Germinal center (tissue), 1 donor: Measurements from ENCODE around the gene WDR41.
"Not testable (repeated sequence)": the region's sequence is repeated elsewhere in the genome, so short reads cannot be mapped to it uniquely, and the experiment has no call there.

Source experiments
- DNase-seq: peaks from one replicate; pipeline ENCODE4 v3.0.0; 2012; ENCODE audit warnings: mixed read lengths, low spot score

Gene WDR41, protein sequence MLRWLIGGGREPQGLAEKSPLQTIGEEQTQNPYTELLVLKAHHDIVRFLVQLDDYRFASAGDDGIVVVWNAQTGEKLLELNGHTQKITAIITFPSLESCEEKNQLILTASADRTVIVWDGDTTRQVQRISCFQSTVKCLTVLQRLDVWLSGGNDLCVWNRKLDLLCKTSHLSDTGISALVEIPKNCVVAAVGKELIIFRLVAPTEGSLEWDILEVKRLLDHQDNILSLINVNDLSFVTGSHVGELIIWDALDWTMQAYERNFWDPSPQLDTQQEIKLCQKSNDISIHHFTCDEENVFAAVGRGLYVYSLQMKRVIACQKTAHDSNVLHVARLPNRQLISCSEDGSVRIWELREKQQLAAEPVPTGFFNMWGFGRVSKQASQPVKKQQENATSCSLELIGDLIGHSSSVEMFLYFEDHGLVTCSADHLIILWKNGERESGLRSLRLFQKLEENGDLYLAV

DNA sequence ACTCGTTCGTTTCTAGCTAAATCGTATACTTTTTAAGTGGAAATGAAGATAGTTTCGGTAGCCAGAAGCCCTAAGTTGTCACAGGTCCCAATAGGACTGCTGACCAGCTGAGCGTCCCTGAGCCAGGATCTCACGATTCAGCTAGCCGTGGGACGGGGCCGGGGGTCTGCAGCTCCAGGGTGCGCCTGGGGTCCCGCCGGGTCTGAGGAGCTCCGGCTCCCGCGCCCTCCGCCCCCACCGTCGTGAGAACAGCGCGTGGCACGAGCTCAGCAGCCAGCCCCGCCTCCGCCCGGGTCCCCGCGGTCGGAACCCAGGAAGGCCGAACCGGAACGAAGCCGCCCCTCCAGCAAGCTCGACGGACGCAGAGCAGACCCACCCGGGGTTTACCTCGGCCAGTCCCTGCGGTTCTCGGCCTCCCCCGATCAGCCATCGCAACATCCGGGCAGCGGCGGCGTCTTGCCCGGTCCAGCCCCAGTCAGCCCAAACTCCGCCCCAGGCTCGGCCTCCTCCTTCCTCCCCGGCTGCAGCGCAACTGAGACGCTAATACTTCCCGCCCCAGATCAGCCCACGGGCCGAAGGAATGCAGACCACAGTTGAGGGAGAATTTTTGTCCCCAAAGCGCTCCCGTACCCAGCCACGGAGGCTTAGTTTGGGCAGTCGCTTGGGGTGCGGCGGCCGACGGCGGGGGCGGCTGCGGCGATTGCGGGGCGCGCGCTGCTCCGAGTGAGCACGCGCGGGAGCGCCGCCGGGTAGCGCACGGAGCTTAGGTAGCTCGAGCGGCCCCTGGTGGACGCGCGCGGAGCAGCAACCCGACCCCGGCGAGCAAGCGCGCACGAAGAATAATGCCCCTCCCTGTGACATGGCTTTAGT is at the start of gene WDR41:
WDR41 (minus strand) TSS at position 534 of the 870 bp plus-strand sequence; CDS start at position 438, 96 bp downstream.
- DNase-seq, result peak; percentile 91

DNA sequence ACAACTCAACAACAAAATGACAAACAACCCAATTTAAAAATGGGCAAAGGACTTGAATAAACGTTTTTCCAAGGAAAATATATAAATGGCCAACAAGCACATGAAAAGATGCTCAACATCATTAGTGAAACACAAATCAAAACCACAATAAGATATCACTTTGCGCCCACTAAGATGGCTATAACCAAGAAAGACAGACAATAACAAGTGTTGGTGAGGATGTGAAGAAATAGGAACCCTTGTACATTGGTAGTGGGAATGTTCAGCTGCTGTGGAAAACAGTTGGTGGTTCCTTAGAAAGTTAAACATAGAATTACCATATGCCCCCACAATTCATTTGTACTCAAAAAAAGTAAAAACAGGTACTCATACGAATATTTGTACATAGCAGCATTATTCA is 39.2 kb upstream of the WDR41 start:
- no peak for DNase-seq

DNA sequence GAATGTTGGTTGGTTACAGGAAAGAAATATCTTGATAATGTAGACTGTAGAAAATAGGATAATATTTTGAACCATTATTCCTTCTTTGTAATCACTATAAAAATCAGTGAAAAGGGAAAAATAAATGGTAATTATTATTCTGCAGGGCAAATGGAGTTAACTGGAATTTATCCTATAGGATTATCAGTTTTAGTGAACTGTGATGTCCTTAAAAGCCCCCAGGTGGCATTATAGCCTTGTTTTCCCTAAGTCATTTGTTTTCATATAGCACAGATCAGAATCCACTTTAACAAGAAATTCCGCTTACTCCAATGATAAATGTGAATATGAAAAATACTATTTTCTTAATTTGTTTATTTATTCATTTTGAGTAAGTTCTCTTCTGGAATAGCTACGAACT is 26.2 kb upstream of the WDR41 start:
- DNase-seq, result no peak

DNA sequence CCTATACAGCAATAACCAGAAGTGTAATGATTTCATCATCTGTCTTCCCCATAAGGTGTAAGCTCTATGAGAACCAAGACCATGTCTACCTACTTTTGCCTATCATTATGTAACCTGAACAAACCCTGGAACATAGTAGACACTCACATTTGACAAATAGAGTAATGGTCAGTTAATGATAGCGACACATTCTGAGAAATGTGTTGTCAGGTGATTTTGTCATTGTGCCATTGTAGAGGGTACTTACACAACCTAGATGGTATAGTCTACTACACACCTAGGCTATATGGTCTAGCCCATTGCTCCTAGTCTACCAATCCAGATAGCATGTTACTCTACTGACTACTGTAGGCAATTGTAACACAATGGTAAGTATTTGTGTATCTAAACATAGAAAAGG is 22.3 kb upstream of the WDR41 start:
- no peak for DNase-seq

DNA sequence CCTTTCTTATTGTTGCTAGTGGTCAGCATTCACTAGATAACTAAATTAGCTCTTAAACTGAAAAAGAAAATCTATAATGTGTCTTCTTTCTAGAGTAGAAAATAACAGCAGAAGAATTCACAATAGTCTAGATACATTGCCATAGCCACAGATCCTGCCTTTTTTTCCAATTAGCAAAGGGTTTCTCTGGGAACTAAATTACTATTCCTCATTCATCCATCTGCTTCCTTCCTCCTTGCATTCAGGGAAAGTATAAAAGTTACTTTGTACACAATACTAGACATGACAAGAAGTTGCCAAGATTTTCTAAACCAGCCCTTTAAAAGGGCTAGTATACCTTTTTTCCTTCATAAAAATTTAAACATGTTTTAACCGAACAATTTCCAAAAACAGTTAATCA is 21.2 kb upstream of the WDR41 start:
- DNase-seq, result no peak

DNA sequence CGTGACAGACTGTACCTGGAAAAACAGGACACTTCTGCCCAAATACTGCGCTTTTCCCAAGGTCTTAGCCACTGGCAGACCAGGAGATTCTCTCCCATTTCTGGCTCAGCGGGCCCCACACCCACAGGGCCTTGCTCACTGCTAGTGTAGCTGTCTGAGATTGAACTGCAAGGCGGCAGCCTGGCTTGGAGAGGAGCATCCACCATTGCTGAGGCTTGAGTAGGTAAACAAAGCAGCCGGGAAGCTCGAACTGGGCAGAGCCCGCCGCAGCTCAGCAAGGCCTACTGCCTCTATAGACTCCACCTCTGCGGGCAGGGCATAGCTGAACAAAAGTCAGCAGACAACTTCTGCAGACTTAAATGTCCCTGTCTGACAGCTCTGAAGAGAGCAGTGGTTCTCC is 9.0 kb upstream of the WDR41 start:
- DNase-seq, result not testable (repeated sequence)

DNA sequence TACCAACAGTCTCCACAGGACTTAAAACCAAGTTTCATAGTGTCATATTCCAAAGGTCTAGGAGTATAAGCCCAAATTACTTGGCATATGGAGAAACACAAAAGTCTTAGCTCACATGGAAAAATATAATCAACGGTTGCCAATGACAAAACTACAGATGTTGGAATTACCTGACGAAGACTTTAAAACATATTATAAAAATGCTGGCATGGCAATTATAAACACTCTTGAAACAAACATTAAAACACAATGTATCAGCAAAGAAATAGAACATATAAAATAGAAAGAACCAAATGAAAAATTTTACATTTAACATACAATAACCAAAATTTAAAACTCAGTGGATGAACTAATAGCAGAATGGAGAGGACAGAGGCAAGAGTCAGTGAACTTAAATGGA is 7.9 kb upstream of the WDR41 start:
- DNase-seq, result no peak

DNA sequence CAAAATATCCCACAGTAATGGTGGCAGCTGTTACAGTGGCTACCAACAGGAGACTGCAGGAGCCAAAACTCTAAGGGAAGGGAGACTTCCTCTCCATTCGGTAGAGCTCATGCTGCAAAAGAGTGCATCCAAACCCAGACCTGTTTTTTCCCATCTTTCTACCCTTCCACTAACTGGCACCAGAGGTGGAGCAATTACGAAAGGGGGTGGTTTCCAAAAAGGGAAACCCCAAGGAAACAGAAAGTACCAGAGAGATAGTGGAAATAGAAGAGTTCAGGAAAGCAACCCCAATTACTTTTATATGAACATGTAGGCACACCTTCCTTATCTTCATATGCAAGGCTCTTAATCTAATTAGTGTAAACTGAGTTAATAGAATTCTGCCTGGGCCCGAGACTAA is 7.3 kb upstream of the WDR41 start:
- no peak for DNase-seq

DNA sequence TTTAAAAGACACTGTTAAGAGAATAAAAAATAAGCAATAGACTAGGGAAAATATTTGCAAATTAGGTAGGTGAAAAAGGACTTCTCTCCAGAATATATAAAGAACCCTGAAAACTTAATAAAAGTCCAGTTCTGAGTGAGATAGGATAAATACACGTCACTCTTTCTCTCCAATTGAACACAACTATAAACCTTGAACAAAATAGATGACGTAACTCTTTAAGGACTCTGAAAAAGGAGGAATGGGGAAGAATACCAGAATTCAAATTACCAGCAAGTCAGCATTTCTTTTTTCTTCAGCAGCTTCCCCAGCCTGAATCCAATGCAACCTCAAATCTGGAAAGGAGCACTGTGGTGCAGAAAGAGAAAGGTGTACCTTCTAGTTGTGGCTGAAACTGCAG is 6.8 kb upstream of the WDR41 start:
- DNase-seq, result no peak

DNA sequence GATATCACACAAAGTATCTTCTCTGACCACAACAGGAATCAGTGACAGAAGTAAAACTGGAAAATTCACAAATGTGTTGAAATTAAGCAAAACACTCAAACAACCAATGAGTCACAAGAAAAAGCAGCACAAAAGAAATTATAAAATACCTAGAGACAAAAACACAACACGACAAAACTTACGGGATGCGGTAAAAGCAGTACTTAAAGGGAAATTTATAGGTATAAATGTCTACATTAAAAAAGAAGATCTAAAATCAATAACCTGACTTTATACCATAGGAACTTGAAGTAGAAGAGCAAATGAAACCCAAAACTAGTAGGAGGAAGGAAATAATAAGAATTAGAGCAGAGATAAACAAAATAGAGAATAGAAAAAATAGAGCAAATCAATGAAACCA is 2.8 kb upstream of the WDR41 start:
- no peak for DNase-seq

DNA sequence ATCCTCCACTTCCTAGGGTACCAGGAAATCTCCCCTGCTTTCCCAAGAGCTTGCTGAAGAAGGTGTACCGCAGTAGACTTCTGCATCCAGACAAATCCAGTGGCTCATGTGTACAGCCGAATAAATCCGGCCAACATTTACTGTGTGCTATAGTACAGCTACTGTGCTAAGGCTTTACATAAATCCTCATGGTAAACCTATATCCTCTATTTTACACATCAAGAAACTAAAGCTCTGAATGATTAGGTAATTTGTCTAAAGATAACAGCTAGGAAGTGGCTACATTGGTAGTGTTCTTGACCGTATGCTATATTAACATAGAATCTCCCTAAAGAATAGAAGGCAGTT is 511 bp upstream of the WDR41 start:
- DNase-seq, result no peak

DNA sequence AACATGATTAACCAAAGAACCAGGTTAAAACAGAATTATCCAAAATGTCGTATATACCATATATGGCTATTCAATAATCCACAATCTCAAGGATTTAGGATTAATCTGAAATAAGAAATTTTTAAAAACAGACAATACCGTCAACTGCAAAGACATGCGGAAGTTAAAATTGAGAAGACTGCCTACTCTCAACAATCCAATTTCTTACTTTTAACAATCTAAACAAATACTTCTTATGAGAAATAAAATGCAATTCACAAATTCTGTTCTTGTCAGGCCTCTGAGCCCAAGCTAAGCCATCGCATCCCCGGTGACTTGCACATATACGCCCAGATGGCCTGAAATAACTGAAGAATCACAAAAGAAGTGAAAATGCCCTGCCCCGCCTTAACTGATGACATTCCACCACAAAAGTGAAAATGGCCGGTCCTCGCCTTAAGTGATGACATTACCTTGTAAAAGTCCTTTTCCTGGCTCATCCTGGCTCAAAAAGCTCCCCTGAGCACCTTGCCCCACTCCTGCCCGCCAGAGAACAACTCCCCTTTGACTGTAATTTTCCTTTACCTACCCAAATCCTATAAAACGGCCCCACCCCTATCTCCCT is 1.3 kb downstream of the WDR41 start:
- DNase-seq, result not testable (repeated sequence)

DNA sequence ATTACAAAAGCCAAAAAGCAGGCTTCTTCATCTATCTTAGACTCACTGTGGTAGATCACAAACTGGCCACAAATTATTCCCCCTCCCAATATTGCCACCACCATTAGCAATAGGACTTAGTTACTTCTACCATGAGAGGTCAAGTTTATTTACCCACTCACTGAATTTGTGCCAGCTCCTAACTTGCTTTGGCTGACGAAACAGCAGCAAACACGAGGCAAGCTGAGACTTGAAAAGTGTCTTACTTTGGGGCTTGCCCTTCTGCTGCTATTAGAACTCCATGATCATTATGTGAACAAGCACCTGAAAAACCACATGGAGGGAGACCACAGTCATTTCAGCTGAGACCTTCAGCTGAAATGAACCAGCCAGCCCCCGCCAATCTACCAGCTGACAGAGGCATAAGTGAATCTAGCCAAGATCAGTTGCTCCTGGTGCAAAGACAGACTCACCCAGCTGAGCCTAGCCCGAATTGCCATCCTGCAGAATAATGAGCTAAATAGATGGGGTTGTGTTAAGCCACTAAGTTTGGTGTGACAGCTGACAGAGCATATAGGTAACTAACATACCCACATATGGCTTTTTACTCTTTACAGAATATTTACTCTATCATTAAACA is 5.7 kb downstream of the WDR41 start:
- no peak for DNase-seq

DNA sequence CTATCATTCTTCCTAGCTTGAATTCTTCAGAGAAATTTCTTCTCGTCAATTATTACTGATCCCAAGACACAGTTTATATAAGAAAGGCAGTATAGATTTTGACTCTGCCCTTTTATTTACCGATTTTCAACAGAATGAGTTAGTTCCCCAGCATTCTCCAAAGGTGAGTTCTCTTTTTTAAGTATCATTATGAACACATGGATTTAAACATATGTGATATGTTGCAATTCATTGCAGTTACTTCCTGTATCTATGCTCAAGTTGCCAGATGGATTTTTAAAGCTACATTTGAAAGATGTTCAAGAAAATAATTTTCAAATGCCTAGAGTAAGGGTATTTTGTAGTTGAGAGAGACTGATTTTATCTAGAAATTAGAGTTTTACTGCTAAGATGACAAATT is 8.4 kb downstream of the WDR41 start:
- DNase-seq, result no peak

DNA sequence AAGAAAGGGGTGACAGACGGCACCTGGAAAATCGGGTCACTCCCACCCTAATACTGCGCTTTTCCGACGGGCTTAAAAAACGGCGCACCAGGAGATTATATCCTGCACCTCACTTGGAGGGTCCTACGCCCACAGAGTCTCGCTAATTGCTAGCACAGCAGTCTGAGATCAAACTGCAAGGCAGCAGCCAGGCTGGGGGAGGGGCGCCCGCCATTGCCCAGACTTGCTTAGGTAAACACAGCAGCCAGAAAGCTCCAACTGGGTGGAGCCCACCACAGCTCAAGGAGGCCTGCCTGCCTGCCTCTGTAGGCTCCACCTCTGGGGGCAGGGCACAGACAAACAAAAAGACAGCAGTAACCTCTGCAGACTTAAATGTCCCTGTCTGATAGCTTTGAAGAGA is 17.1 kb downstream of the WDR41 start:
- DNase-seq, result not testable (repeated sequence)

DNA sequence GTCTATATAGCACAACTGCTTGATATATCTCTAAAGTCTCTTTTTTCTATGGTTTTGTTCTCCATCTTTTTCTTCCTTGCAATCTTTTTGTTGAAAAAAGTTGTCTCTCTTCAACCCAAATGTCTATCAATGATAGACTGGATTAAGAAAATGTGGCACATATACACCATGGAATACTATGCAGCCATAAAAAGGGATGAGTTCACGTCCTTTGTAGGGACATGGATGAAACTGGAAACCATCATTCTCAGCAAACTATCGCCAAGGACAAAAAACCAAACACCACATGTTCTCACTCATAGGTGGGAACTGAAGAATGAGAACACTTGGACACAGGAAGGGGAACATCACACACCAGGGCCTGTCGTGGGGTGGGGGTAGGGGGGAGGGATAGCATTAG is 23.2 kb downstream of the WDR41 start:
- not testable (repeated sequence) for DNase-seq

DNA sequence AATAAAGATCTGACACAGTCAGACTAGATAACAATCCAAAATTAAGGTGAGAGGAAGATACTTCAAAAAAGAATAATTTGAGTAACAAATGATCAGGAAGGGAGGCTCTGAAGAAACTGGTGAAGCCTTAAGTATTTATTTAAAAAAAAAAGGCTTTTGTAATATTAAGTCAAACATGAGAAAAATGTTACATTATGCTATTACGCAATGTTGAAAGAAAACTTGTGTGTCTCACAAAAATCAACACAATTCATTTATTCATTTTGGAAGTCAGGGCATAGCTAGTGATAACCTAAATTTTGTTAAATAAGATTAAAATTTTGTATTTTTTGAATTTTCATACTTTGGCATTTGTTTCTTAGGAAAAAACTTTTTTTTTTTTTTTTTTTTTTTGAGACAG is 28.2 kb downstream of the WDR41 start:
- no peak for DNase-seq

DNA sequence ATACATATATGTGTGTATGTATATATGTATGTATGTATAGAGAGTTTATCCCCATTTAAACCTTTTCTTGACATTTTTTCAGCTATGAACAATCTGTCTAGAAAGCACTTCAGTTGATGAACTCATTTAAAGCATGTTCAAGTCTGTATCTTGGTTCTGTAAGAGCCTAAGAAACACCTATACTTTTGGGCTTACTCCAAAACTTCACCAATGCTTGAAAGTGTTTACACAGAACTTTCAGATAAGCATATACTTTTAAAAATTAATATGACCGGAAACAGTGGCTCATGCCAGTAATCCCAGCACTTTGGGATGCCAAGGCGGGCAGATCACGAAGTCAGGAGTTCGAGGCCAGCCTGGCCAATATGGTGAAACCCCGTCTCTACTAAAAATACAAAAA is 30.8 kb downstream of the WDR41 start:
- no peak for DNase-seq

DNA sequence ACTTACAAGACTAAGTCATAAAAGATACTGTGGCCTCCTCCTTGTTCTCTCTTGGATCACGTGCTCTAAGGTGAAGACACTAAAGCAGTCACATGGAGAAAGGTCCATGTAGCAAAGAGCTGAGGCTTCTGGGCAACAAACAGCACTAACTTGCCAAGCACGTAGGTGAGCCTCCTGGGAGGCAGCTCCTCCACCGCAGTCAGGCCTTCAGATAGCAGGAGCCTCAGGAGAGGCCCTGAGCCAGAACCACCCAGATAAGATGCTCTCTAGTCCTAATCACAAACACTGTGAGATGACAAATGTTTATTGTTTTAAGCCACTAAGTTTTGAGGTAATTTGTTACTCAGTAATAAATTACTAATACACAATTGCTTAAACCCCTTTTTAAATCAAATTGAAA is 38.0 kb downstream of the WDR41 start:
- DNase-seq, result no peak

DNA sequence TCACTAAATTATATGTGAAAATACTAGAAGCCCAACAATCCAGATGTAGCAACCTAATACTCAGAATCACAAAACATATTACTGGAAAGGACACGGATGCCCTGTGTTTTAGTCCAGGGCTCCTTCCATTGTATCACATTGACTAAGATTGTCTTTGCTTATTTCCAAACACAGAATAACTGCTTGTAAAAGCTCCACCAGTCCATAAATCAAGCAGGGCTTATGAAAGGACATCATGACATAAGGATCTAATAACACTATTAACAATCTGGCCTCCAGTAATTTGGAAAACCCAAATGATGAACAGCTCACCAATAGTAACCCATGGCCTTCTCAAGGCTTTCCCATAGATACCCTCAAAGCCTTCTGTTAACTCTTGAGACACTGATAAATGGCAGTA is 39.8 kb downstream of the WDR41 start:
- no peak for DNase-seq

DNA sequence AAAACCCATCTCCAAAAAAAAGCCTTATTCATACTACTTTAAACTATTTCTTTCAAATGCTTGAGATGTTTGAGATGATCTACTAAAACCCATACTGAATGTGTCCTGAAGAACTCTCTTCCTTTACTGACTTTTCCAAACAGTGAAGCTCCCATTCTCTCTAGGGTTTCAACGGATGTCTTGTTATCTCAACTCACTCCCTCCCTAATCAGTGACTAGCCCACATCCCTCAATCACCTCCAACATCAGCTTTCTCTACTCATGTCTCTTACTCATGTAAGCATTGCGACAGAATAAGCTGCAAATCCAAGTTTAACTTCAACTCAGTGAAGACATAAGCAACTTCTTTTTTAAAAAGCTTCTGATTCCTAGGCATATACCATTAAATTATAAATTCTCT is 42.1 kb downstream of the WDR41 start:
- DNase-seq, result no peak

DNA sequence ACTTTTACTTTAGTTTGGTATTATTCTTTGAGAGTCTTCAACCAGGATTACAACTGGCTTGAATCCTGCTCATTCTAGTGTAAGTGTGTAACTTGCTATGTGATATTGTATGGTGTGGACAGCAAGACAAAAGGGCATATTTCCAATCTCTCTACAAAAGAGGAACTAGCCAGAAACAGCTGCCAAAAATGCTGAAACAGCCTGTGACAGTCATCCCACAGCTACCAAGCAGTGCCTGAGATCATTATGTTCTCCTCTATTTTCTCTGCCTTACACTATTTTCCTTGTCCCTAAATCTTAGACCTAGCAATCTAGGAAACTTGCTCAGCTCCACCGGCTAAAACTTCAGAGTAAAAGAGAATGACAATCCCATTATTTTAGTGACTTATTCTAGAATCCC is 42.8 kb downstream of the WDR41 start:
- DNase-seq, result no peak
